PC-3 (cell line): ENCODE data around the gene PSMA3.

Source experiments
- EZH2 ChIP-seq: fragments of 300-600 bp; sonication (generic); IDR thresholded peaks from one replicate; pipeline ENCODE4 v1.6.1; 2017; ENCODE audit warnings: antibody characterized with exemption, mild to moderate bottlenecking, low read length; ENCODE audit not compliant: unreplicated experiment
- TF ChIP-seq, protein P1 (sequence below): fragments of 300-600 bp; sonication (generic); conservative IDR thresholded peaks from 2 replicates; pipeline ENCODE4 v1.5.1; 2017; ENCODE audit warnings: antibody characterized with exemption, low read depth, mild to moderate bottlenecking, low read length

DNA sequence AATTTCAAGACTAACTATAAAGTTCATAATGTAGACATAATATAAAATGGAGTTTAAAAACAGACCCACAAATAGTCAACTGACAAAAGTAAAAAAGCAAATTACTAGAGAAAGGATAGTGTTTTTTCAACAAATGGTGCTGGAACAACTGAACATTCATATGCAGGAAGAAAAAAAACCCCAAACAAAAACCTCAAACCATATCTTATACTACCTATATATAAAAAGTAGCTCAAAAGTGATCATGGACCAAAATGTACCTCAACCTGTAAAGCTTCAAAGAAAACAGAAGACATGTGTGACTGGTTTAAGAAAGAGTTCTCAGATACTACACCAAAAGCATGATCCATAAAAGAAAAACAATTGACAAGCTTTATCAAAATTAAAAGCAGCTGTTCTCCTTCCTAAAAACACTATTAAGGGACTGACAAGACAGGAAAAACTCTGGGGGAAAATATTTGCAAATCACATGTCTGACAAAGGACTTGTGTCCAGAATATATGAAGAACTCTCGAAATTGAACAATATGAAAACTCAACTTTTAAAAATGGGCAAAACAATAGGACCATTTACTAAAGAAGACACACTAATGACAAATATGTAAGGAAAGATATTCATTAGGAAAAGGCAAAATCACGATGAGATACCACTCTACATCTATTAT lies 31.0 kb downstream of the PSMA3 start:
- TF ChIP-seq, protein P1, sequence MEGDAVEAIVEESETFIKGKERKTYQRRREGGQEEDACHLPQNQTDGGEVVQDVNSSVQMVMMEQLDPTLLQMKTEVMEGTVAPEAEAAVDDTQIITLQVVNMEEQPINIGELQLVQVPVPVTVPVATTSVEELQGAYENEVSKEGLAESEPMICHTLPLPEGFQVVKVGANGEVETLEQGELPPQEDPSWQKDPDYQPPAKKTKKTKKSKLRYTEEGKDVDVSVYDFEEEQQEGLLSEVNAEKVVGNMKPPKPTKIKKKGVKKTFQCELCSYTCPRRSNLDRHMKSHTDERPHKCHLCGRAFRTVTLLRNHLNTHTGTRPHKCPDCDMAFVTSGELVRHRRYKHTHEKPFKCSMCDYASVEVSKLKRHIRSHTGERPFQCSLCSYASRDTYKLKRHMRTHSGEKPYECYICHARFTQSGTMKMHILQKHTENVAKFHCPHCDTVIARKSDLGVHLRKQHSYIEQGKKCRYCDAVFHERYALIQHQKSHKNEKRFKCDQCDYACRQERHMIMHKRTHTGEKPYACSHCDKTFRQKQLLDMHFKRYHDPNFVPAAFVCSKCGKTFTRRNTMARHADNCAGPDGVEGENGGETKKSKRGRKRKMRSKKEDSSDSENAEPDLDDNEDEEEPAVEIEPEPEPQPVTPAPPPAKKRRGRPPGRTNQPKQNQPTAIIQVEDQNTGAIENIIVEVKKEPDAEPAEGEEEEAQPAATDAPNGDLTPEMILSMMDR, result no peak
- TF ChIP-seq EZH2, result no peak
